GM12891 (cell line): ENCODE data around the gene RNF25.

Experiments used
- PAX5 ChIP-seq: IDR thresholded peaks from 2 replicates; pipeline ENCODE4 v1.6.1; 2011; ENCODE audit warnings: low read length, moderate library complexity, mild to moderate bottlenecking; ENCODE audit not compliant: insufficient read depth, severe bottlenecking
- POLR2A ChIP-seq: IDR thresholded peaks from 2 replicates; pipeline ENCODE4 v1.6.1; 2011; ENCODE audit warnings: low read depth, low read length, control low read depth
- POLR2AphosphoS5 ChIP-seq: IDR thresholded peaks from 2 replicates; pipeline ENCODE4 v1.6.1; 2011; ENCODE audit warnings: low read depth, low read length, control low read depth
- POU2F2 ChIP-seq: IDR thresholded peaks from 2 replicates; pipeline ENCODE4 v1.6.1; 2011; ENCODE audit warnings: low read depth, mild to moderate bottlenecking, control low read depth, low read length, moderate library complexity
- TAF1 ChIP-seq: IDR thresholded peaks from 2 replicates; pipeline ENCODE4 v1.6.1; 2011; ENCODE audit warnings: low read depth, low read length, control low read depth

DNA sequence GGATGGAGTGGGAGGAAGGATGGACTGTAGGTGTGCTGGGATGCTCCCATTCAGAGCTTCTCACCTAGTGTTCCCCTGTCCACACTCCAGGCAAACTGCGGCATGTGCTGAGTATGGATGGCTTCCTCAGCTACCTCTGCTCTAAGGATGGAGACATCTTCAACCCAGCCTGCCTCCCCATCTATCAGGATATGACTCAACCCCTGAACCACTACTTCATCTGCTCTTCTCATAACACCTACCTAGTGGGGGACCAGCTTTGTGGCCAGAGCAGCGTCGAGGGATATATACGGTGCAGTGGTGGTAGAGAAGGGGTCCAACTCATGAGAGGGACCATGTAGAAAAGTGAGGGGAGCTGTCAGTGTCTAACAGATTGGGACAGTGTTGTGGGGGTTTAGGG is 43.9 kb downstream of the RNF25 start:
- no peak for TF ChIP-seq POLR2A
- no peak for TF ChIP-seq POU2F2
- no peak for TF ChIP-seq TAF1
- TF ChIP-seq POLR2AphosphoS5: no peak
- TF ChIP-seq PAX5: no peak
